HG02973 (cell line): ENCODE data around the gene MLH1.
"Not testable (repeated sequence)": the region's sequence is repeated elsewhere in the genome, so short reads cannot be mapped to it uniquely, and the experiment has no call there.

Source experiments
- ATAC-seq: cut with Tn5 transposase; IDR thresholded peaks from one replicate; pipeline ENCODE4 v1.9.1; 2021; ENCODE audit warnings: moderate library complexity; ENCODE audit not compliant: unreplicated experiment

The MLH1 gene

DNA sequence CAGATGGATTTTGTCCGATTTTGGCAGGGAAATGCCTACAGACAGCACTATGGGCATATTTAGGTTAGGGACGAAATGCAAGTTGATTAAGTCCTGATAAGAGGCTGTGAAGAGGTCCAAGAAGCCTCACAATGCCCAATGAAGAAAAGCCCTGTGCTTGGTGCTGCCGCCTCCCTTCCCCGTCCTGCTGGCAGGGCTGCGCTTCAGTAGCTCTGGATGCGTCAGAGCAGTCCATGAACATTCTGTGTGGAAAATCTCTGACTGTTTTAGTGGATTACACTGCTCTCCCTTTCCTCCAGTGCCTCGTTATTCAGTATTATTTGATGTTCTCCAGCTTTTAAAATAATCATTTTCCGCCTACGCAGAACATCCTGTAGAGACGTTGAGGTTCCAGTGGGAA is 39.6 kb downstream of the MLH1 start:
- ATAC-seq = no peak

GRCh38 chr3:37037352-37037751 is 44.0 kb downstream of the MLH1 start:
- ATAC-seq = no peak

- ATAC-seq = no peak
Measured at GRCh38 chr3:37039161-37039846, 46.0 kb downstream of the MLH1 start.

- no peak for ATAC-seq
Measured at GRCh38 chr3:37040231-37040630, 46.9 kb downstream of the MLH1 start.

GRCh38 chr3:37041546-37042195 is 48.4 kb downstream of the MLH1 start:
- ATAC-seq = no peak

DNA sequence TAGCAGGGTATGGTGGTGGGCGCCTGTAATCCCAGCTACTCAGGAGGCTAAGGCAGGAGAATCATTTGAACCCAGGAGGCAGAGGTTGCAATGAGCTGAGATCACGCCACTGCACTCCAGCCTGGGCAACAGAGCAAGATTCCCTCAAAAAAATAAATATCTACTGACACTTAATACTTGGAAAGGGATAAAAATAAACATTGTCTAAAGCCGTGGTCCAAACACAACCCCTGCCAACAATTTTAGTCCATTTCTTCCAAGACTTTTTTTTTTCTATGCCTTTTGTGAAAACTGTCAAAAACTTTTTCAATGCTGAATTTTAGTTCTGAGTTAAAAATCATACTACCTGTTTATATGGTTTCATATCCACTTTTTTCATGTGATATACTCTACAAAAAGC is 49.4 kb downstream of the MLH1 start:
- not testable (repeated sequence) for ATAC-seq

- no peak for ATAC-seq
Measured at GRCh38 chr3:37050282-37050681, 57.0 kb downstream of the MLH1 start.

DNA sequence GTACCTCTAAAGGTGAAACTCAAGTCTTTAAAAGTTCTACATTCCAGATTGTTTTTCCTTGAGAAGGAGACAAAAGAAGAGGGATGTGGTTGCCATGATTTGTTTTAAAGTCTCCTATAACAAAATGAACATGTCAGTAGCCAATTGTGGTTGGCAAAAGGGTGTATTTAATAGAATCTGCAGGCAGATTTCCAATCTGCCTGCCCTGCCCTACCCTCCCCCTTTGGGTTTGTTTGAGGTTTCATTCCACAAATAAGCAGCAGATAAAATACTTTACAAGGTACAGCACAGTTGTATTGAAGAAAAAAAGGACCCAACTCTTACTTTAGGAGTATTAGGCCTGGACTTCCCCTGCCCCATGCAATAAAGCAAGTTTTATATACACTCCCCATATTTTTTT is 59.5 kb downstream of the MLH1 start:
- ATAC-seq = no peak

DNA sequence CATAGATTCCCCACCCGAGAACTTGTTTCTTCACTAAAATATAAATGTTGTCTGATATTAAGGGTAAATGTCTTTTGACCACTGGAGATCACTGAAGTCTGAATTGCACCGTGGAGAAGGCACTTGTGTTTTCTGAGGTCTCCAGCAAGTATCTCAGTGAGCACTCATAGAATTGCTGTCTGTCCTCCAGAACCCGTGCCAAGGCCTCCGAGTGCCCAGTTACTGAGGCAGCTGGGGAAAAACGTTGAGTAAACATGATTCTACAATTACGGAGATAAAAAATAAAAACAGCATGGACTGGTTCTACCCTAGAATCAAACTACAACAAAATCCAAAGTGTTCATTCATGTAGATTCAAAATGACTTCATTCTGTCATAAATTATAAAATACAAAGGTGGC is 60.0 kb downstream of the MLH1 start:
- ATAC-seq = no peak

DNA sequence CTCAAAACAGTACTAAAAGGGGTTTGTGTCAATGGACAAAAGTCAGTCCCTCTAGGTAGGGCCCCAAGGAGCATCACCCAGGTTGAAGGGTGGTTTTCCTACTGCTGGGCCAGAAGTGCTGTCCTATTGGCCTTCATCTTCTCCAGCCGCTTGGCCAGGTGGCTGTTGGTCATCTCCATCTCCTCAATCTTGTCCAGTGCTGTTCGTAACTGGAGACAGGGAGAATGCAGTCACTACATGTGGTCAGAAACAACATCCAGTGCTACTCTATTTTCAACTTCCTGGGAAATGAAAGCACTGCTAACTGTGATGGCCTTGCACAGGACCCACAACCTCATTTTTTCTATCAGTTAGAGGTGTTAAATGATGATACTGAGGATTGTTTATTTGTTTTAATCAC is 60.4 kb downstream of the MLH1 start:
- ATAC-seq = no peak

- ATAC-seq = peak; percentile 76
Measured at GRCh38 chr3:37054370-37054769, 61.1 kb downstream of the MLH1 start.

DNA sequence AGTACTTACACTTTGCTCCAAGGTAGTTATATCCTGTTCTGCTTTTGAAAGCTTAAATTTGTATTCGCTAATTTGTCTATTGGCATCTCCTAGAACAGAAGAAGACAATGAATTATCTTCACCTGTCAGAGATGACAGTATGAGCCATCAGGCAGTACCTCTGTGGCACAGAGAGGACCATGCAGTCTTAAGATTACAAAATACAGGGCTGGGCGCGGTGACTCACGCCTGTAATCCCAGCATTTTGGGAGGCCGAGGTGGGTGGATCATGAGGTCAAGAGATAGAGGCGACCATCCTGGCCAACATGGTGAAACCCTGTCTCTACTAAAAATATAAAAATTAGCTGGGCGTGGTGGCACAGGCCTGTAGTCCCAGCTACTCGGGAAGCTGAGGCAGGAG is 61.8 kb downstream of the MLH1 start:
- ATAC-seq = not testable (repeated sequence)

- ATAC-seq = no peak
Measured at GRCh38 chr3:37056826-37057225, 63.5 kb downstream of the MLH1 start.

DNA sequence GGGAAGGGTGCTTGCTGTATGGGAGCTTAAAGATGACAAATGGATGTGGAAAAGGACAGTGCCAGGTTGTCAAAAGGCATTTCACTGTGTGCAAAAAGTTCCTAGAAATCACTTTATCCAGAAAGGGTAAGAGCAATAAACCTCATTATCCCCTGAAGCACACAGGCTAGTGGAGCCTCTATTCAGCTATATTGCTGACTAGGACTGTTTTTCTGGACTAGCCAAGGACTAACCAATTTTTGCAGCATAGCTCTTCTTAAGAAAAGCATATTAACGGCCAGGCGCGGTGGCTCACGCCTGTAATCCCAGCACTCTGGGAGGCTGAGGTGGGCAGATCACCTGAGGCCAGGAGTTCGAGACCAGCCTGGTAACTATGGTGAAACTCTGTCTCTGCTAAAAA is 64.8 kb downstream of the MLH1 start:
- no peak for ATAC-seq

GRCh38 chr3:37064747-37065146 is 71.4 kb downstream of the MLH1 start:
- no peak for ATAC-seq

DNA sequence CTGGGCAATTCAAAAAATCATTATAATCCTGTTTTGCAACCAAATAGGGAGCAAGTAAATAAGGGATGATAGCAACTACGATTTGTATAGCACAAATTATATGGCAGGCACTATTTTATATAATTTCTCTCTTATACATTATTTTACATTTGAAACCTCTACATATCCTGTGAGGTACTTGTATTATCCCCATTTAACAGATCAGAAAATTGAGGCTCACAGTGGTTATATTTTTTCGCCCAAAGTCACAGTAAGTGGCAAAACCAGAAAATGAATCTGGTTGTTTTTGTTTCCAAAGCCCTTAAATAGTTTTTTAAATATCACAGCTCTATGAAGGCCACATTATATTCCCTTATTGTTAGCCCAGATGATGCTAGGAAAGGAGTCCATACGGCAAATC is 74.3 kb downstream of the MLH1 start:
- ATAC-seq = no peak

DNA sequence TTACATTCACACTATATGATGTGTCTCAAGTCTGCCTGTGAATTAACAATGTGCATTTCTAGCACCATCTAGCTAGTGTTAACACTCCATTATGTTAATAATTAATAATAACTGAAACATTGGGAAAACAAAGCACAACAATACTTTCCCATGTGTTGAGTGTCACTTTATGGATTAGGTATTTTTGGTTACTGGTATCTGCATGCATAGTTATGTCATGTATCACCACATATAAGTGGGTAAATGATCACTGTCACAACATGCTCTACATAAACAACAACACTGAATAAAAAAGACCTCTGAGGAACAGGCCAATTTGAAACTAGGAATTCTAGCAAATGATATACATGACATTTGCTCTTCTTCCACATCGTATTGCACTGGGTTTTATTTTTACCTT is 74.7 kb downstream of the MLH1 start:
- ATAC-seq = no peak

DNA sequence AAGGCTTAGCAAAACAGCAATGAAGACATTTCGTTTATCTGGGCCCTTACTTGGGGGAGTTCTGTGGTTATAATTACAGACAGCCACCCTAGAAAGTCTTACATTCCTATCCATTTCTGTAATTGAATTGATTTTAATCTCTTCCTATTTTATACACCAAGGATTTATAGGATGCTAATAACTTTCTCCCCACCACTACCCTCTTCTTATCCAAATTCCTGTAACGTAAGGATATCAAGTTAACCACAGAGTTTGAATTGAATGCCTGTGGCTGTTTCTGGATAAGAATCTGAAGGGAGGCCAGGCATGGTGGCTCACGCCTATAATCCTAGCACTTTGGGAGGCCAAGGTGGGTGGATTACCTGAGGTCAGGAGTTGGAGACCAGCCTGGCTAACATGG is 78.6 kb downstream of the MLH1 start:
- no peak for ATAC-seq

DNA sequence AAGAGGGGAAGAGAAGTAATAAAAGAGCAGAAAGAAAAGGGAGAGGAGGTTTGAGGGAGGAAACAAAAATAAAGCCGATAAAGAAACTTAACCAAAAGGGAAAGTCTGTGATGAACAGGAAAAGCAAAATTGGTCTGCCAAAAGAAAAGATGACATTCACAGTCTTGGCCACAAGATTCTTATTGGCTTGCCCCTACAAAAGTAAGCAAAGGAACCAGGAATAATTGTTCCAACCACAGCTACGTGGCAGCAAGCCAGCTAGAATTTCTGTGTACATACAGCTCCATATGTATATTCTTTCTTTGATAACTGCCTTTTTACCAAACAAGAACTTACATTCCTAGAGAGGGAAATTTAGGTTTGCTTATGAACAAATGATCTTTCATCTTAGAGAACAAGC is 79.6 kb downstream of the MLH1 start:
- no peak for ATAC-seq

DNA sequence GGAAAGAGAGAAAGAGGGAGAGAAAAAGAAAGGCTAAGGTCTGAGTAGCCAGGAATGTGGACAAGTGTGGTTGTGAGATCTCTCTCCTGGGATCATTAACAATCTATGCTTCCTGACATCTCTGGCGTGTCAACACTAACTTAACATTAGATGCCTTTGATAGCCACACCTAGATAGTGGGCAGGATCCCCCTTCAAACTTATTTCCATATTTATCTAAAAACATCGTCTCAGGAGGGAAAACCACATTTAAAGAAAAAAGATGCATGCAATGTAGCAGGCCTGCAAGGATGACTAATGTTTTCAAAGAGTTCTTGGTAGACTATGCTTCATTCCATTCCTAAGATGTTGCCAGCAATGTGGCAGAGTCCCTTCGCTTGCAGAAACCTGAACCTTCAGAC is 80.9 kb downstream of the MLH1 start:
- no peak for ATAC-seq

- ATAC-seq = no peak
Measured at GRCh38 chr3:37075955-37076354, 82.6 kb downstream of the MLH1 start.

DNA sequence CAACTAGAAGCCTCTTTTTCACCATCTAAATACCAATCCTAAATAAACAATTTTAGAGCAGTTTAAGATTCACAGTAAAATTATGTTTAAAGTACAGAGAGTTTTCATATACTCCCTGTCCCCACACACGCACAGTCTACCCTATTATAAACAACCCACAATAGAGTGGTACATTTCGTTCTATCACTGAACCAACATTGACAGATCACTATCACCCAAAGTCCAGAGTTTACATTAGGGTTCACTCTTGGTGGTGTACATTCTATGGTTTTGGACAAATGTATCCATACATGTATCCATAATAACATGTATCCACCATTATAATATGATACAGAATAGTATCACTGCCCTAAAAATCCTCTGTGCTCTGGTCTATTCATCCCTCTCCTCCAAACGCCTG is 89.0 kb downstream of the MLH1 start:
- ATAC-seq = no peak

- ATAC-seq = no peak
Measured at GRCh38 chr3:37086918-37087317, 93.6 kb downstream of the MLH1 start.
